ENCODE data around the gene MPO. TPM values are rescaled to one million over a fixed set of nuclear protein-coding genes. Genes with fewer than 3 reads are reported as not detected.

MPO gene
- total and polyA plus RNA-seq, 2 of the 8 experiments (the other 6 are each of a cell fraction or from before 2014, with no cell fraction given), result 0.06 to 0.74 TPM

GRCh38 chr17:58263773-58264172, 17.0 kb downstream of the MPO start:
- no peak overlapping the region for H3K4ac ChIP-seq (replicated peaks; ENCODE audit: insufficient read length, low read depth, low read length)
- no peak overlapping the region for H2AFZ ChIP-seq (ENCODE audit: low read length)
- H3K23me2 ChIP-seq (ENCODE audit: low read depth, low read length), result no peaks in the 10 kb centered on the region
- no peaks in the 10 kb centered on the region for H3K9me3 ChIP-seq (ENCODE audit: insufficient read depth in 2 of 2, low read depth in 1 of 2, low read length in 1 of 2)
- H3K79me2 ChIP-seq (ENCODE audit: control insufficient read depth in 1 of 2, insufficient read depth in 2 of 2, low read length in 2 of 2), result no peaks in the 10 kb centered on the region
- no peaks in the 10 kb centered on the region for H4K20me1 ChIP-seq (replicated peaks in 1 of 2; ENCODE audit: control insufficient read depth in 1 of 2, insufficient read depth in 2 of 2, low read length in 2 of 2)
- no peak overlapping the region for H2BK12ac ChIP-seq (ENCODE audit: low read depth, low read length)
- no peak overlapping the region for H3K18ac ChIP-seq (ENCODE audit: extremely low read depth, low read length)
- H4K5ac ChIP-seq (ENCODE audit: insufficient read length, low read depth, low read length), result no peak overlapping the region
- H3K9ac ChIP-seq (replicated peaks in 1 of 4; ENCODE audit: extremely low read depth in 1 of 4, low read depth in 3 of 4, low read length in 3 of 4), result no peak overlapping the region
- FAIRE-seq (no peak), DNase-seq (ENCODE audit: low read depth in 1 of 2, low spot score in 2 of 2) (peak in 1 of 2 experiments; percentile 11)
- POLR2A ChIA-PET (ENCODE audit: partially characterized antibody), result interaction anchor here (0.7 kb wide), 1 partner anchor 168 kb away, joined by 4 read pairs; no protein-coding TSS in a partner anchor
- no peak overlapping the region for H3K27ac ChIP-seq (ENCODE audit: low read depth, low read length)
- TF ChIP-seq JUND (IDR thresholded peaks at IDR 0.05; ENCODE audit: low read length) (no peak), BACH1 (IDR thresholded peaks at IDR 0.05; ENCODE audit: low read length) (no peak), CHD1 (IDR thresholded peaks at IDR 0.05; ENCODE audit: low read depth, low read length) (no peak)
- no peak overlapping the region for H3K56ac ChIP-seq (replicated peaks; ENCODE audit: insufficient read length, low read depth, low read length)
- H3K23ac ChIP-seq (ENCODE audit: insufficient read length), result no peak overlapping the region
- no peaks in the 10 kb centered on the region; a peak in 2 of 7 replicates for H3K27me3 ChIP-seq (replicated peaks in 1 of 4; ENCODE audit: control insufficient read depth in 3 of 4, extremely low read depth in 1 of 4, insufficient read depth in 3 of 4, low read length in 3 of 4)
- no peaks in the 10 kb centered on the region for H3K79me1 ChIP-seq (ENCODE audit: low read depth, low read length)
- H4K91ac ChIP-seq (replicated peaks; ENCODE audit: insufficient read length, low read length), result no peak overlapping the region
- H2BK120ac ChIP-seq (replicated peaks; ENCODE audit: low read depth, low read length), result no peak overlapping the region
- no peak overlapping the region for H2BK15ac ChIP-seq (ENCODE audit: low read length)
- no peak overlapping the region for H2BK20ac ChIP-seq (ENCODE audit: low read length)
- H3K14ac ChIP-seq (ENCODE audit: insufficient read length), result no peak overlapping the region
- CTCF ChIA-PET (ENCODE audit: partially characterized antibody), result interaction anchor here (1.0 to 1.6 kb wide), 3 partner anchors 10 to 16 kb away, joined by 3 to 5 read pairs (median 5); no protein-coding TSS in a partner anchor
- no peak overlapping the region for H2AK5ac ChIP-seq (ENCODE audit: low read depth, low read length)
- no peak overlapping the region; the same call in 1 of the 2 replicates for H4K8ac ChIP-seq (ENCODE audit: extremely low read depth, insufficient read depth, low read length)
- WGBS, 2 experiments (ENCODE audit: extremely low coverage in 1 of 2, insufficient coverage in 1 of 2, insufficient read length in 1 of 2, insufficient replicate concordance in 2 of 2, low coverage in 1 of 2, low lambda C conversion rate in 2 of 2, missing lambda C conversion rate in 1 of 2), result 82% methylated on average over 1 of the region's 1 CpG; no CpG with 5 or more reads in 1 of the 2 experiments
- no peak overlapping the region for H2BK5ac ChIP-seq (ENCODE audit: low read depth, low read length)
- no peaks in the 10 kb centered on the region for H3K36me3 ChIP-seq (ENCODE audit: control insufficient read depth in 2 of 4, insufficient read depth in 4 of 4, low read length in 3 of 4)
- no peak overlapping the region for H3K4me3 ChIP-seq (ENCODE audit: extremely low read depth in 1 of 4, insufficient read depth in 2 of 4, low read depth in 3 of 4, low read length in 4 of 4)
- no peaks in the 10 kb centered on the region for H3K4me1 ChIP-seq (replicated peaks in 1 of 4; ENCODE audit: control insufficient read depth in 3 of 4, insufficient read depth in 4 of 4, low read length in 3 of 4)
- no peak overlapping the region for H3K4me2 ChIP-seq (ENCODE audit: insufficient read depth in 1 of 2, low read depth in 2 of 2, low read length in 2 of 2)
